ENCODE results near the gene SDK2. TPM values are rescaled to one million over a fixed set of nuclear protein-coding genes. Genes with fewer than 3 reads are reported as not detected.

Gene SDK2
- polyA plus RNA-seq, 1 donor = 44.0 TPM

DNA sequence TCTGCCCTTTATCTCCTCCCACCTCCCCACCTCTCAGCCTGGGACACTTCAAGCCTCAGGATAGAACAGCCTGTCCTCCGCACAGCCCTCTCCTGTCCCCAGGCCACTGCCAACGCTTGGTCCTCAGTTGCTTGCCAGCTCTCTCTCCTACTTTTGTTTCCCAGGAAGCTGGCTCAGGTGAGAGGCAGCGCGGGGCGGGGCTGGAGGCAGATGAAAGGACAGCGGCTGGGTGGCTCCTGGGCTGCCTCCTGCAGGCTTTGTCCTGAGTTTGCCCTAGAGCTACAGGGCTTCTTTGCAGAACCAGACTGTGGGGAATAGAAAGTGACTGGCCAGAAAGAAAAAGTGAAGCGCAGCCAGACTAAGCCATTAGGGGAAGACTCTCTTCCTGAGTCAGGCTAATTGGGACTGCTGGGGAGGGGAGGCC is 284.2 kb downstream of the SDK2 start:
- no peak for DNase-seq

DNA sequence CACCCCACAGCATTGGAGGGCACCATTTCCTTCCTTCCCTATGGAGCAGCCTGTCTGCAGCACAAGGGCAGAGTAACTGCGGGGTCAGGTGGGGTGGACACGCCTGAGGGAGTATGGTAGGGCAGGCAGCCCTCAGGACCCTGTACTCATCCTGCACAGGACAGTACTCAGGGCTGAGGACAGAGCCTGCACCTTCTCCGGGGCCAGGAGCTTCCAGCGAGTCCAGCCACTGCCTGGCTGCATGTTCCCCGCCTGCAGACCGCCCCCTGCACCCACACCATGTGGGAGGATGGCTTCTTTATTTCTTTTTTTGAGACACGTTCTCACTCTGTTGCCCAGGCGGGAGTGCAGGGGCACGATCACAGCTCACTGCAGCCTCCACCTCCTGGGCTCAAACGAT is 284.9 kb downstream of the SDK2 start:
- no peak for DNase-seq

DNA sequence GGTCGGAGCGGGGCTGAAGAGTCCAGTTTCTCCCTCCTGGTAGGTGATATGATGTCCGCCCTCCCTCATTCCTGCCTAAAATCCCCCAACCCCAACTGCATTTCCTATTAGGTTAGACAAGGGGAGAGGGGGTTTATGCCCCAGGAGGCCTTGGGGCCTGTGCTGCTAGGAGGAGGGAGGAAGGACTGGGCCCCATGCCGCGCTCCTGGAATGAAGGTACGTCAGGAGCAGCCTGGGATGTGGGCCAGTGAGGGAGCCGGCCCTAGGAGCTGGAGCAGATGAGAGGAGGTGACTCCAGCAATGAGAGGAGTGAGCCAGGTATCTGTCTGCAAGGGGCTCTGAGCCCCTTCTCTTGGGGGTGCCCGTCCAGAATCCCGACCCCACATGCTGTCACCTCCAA is 285.6 kb downstream of the SDK2 start:
- no peak for DNase-seq

DNA sequence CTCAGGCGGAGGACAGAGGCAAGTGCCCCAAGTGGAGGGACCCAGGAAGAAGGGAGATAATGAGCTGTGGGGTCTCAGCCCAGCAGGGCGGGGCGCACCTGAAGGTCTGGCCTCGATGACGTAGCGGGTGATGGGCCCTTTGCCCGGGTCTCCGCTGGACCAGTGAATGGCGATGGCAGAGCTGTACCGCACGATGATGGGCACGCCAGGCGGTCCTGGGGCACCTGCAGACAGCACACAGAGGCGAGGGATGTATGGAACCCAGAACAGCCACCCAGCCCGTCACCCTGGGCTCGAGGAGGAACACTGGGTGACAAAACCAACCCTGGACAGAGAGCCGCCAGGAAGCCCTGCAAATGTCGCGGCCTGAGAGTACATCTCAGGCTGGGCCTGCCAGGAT is 286.3 kb downstream of the SDK2 start:
- DNase-seq = no peak

DNA sequence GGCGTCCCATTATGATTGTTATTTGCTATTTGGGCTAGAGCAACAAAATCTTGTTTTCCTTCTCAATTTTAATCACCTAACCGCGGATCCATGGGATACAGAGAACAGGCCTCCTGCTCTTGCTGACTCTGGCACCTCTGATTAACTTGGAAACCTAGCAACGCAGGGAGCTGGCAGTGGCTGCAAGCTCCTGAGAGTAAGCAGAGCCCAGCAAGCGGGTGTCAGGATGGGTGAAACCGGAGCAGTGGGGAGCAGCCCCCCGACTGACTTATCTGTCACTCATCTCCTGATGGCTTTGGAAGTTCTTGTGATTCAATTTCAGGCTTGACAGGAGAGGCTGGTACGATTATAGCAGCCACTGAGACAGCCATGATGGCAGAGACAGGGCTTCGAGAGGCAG is 286.9 kb downstream of the SDK2 start:
- no peak for DNase-seq

DNA sequence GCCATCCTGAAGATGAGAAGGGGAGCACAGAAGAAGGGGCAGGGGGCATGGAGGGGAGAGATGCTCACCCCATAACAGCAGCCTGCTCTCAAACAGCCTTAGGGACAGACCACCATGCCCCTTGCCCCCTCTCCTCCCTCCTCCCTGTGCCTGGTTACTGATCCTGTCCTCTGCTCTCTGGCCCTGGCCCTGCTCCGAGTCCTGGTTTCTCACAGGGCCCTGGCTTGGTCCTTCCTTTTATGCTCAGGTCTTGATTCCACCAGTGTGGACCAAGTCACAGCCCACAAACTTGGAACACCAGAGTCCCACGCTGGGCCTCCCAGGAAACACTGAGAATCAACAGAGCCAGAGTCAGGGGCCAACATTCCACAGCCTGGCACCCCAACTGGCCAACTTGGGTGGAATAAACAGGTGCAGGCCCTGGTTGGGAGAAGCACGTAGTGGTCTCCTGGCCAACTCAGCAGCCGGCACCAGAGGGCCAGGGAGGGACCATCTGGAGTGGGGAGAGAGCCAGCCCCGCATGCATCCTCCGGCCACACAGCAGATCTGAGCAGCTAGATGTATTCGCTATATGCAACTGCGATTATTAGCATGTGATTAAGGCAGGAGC is 287.6 kb downstream of the SDK2 start:
- no peak for DNase-seq

DNA sequence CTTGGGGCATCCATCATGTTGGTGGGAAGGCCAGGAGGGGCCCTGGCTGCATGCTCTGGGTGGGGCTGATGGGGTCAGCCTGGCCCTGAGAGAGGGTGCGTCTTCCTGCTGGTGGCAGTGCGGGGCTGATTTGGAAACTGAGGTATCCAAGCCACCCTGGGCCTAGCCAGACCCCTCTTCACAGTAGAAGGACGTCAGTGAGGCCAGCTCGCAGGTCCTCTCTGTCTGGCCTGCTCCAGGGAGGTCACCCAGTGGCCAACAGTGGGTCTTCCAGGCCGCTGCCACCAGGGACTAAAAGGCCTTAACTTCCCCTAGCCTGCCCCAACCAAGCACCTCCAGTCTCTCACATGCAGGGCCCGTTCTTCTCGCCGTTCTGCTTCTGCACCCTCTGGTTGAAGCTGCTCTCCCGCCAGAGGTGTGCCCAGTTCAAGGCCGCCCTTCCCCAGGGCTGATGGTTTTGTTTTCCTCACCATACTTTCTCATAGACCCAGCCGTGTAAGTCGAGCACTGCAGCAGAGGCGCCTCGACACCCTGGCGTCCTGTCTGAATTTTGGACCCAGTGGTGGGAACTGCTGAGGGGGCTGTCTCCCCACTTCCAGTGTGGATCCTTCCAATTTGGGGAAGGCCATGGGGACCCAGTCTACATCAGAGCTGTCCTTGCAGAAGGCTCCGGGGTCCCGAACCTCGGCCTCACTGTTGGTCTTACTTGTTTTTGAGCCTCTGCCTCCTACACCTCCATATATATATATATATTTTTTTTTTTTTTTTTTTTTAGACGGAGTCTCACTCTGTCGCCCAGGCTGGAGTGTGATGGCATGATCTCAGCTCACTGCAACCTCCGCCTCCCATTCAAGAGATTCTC is 289.6 kb downstream of the SDK2 start:
- no peak for DNase-seq

DNA sequence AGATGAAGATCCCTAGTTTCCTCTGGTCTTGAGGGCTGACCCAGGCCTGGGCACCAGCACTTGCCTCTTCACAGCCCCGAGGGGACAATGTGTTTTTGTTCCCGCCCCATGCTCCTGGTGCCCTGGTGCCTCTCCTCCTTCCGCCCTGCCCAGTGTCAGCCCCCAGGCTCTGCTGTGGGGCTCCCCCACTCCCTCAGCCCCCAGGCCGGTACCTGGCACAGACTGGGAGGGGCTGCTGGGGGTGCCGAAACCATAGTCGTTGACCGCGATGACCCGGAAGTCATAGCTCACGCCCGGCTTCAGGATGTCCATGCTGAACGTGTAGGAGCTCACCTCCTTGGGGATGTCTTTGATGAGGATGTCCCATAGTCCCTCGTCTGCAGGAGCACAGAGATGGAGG is 292.0 kb downstream of the SDK2 start:
- DNase-seq = no peak

DNA sequence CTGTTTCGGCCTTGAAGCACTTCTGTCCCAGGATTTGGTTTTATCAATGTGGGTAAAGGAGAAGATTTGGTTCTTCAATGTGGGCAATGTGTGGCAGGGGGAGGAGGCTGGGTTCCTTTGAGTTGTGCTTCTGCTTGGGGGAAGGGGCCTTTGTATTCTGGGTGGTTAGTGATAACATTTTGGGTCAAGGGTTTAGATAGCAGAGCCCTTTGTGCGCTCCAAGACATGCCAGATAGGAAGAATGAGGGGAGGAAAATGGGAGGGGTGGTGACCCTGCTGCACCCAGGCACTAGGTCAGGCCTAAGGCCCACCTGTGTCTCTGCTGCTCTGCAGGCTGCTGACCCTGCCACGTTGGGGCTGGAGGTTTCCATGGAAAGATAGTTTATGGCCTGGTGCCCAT is 292.5 kb downstream of the SDK2 start:
- no peak for DNase-seq

DNA sequence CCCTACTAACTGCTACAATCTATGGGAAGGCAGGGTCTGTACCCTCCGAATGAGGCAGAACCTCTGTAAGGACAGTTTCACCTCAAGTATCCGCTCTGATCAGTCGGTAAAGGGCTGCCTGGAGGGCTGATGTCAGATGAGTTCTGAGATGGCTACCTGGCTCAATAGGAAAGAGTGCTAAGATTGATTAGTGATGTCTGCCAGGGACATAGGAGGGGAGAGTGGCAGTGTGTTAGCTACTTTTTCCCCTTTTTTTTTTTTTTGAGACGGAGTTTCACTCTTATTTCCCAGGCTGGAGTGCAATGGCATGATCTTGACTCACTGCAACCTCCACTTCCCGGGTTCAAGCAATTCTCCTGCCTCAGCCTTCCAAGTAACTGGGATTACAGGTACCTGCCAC is 293.4 kb downstream of the SDK2 start:
- no peak for DNase-seq

DNA sequence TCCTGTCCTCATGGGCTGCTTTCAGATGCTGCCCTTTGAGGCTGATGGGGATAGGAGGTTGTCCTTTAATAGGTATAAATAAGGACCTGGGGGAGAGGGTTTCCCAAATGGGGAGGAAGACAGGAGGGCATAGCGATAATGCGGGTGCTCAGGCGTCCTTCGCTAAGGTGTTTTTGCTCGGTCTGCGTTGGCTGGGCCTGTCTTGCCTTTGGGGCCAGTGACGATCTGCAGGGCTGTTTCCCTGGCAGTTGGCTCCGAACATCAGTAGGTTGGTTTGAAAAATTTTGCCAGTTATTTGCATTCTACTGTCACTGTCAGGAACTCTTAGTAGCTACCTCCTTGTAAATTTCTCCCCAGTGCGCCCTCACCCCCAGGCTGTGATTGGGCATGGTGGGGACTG is 294.6 kb downstream of the SDK2 start:
- DNase-seq = no peak

DNA sequence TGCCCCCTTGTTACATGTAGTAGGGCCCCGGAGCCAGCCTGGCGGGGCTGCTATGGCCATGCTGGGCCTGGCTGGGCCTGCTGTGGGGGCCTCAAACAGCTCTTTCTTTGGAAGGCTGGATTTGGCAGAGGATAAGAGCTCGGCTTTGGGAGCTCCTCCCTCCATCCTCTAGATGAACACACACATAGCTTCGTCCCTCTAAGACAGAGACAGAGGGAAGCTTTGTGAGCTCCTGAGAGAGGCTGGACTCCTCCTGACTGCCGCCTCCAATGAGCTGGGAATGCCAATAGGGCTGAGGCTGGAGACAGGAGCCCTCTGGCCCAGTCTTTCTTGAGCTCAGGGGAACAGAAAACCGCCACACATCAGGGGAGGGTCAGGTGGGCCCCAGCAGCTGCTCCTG is 295.1 kb downstream of the SDK2 start:
- DNase-seq = no peak

DNA sequence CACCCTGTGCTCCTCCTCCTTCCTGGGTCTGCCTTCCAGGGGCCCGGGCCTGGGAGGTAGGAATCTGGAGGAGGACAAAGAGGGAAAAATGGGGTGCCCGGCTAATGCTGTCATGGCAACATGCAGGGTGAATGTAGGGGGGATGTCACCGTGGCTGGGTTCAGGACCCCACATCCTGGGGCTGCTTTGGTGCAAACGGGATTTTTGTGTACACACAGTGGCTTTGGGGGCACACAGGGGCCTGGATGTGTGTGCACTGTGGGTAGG is 295.5 kb downstream of the SDK2 start:
- no peak for DNase-seq

DNA sequence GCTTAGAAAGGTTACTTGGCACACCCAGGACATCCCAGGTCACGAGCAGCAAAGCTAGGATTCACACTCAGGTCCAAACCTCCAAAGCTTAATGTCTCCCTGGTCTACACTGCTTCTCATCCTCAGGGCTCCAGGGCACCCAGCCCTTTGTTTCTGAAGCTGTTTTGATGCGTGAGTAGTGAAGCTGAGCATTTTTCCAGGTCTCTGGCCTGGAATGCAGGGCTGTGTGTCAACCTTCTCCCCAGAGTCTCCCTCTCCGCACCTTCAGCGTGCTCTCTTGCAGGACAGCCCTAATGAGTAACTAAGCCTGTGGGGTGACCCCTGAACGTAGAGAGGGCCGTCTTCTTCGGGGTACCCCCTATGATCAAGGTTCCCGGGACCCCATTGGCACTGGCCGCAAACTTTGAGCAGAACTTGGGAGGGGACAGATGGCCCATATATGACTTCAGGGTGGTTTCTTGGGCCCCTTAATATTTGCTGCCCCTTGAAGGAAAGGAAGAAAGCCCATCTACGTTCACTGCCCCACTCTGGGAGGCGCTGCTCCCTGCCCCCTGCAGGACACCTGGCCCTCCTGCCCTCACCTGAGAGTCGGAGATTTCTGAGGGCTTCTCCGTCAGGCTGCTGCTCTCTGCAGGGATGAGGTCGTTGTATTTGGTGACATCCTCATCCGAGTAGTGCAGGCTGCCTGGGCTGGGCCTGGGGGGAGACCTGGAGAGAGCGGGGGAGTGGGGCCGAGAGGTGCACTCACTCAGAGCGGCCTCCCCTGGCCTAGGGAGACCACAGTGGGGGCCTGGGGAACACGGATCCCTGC is 296.0 kb downstream of the SDK2 start:
- no peak for DNase-seq

DNA sequence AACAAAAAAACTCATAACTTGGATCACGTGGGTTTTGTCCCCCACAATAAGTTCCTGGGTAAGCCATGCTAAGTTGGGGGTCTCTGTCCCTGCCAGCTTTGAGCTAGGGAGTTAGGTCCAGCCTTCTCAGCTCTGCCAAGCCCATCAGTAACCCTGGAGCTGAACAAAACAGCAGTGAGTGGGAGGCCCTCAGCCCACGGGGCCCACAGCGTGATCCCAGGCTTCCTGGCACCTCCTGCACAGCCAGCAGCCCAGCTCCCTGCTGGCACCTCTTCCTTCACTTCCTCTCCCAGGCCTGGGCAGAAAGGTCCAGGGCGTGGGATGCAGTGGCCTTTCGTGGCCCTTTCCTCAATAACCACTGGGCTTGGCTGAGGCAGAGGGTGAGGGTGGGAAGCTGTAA is 296.9 kb downstream of the SDK2 start:
- no peak for DNase-seq

DNA sequence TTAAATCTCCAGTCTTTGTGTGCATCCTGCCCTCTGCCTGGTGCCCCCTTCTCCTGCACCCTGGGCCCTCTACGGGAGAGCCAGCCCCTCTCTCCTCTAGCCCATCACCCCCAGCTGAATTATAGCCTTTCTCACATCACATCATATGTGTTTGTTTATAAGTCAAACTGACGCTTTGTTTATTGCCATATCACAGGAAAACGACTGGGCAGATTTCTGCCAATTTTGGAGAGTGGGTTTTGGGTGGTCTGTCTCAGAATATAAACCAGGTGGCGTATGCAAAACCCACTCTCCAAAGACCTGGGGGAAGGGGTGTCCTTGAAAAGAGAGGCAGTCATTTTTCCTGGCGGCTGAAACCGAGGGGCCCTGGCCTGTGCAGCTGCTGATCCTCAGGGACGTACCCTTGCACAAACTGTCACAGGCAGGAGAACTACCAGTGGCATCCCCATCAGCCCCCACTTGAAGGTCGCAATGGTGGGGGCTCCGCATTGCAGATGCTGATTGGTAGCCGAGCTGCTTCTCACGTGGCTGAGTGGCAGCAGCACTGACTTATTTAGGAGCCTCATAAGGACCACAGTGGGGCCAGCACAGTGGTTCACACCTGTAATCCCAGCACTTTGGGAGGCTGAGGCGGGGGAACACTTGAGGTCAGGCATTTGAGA is 297.6 kb downstream of the SDK2 start:
- no peak for DNase-seq

DNA sequence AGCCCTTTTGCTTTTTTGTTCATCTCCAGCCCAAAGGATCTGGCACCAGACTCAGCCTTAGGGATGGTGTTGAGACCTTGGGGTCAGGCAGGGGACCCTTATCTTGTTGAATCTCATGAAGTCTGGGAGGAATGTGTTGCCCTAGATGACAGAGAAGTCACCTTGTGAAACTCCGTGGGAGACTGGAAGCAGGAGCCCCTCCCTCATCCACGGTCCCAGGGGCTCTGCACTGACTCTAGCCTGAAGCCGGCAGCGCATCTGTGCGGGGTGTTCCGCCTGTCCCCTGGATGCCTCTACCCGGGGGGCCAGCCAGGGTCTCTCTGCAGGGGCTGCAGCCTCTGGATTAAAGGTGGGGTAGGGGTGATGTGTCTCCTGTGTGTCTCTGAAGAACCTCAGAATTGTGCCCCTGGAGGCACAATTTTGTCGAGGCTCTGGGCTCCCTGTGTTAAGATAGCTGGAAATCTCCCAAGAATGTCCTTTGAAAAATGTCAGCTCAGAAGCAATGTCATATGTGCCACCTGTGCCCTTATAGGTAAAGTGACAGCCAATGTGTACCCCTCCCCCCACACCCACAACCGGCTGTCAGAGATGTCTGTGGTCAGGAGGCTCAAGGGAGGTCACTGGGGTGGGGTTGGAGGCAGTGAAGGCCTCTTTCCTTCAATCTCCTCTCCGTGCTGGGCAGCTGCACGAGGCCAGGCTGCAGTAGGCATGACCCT is 300.3 kb downstream of the SDK2 start:
- no peak for DNase-seq

DNA sequence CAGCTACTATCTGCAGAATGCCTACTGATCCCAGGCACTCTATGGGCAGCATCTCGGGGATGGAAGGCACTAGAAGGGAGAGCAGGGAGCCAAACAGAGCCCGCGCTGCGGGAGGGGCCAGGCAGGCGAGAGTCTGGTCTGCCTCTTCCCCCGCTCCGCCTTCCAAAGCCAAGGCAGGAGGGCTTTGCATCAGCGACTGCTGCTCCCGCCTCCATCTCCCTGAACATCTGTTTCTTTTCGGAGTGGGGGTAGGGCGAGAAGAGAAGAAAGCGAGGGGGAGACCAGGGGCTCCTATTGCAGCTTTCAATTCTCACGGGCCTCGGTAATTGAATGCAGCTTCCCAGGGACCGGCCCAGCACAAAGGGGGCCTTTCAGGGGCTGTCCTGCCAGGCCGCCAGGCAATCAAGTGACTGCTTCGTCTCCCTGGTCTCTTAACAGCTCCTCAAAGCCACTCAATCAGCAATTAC is 301.0 kb downstream of the SDK2 start:
- peak; percentile 83 for DNase-seq

DNA sequence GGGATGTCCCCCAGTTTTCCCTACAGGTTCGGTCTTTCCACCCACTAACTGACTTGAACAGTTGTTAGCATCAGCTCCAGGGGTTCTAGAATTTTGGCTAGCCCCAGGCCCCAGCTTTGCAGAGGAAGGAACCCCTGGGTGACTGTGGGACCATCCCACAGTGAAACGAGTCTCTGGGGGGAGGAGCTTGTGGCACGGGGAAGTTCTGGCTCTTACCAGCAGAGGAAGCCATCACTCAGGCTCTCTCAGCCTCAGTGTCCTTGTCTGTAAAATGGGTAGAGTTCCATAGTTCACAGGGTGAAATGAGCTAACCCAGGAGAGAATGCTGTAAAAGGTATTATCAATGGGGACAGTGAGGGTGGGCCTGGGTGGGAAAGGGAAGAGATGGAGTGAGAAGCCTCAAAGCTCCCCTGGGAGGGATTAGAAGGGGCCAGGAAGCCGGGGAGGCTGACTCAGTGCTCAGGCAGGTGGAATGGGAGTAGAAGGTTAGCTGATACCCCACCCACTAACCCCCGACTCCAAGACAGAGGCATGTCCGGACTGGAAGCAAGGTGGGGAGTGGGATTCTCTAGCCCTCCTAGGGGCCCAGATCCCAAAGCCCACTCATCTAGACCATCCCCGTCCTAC is 301.6 kb downstream of the SDK2 start:
- DNase-seq = no peak

DNA sequence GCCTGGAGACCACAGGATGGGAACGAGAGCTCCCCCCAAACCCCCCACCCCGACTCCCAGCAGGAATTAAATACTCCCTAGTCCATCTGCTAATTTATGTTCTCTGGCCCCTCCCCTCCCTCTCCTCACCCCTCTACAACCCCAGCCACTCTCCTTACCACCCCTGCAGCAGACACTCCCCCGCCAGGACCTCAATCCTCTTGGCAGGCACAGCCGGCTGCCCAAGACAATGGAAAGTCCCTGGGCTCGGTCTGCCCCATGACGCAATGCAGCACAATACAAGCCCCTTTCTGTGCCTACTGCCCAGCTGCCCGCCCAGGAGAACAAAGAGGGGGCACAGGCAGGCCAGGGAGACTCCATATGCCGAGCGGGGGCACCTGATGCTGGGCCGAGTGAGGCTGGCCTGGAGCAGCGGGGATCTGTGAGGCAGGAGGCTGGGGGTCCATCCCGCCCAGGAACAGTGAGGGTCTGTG is 302.2 kb downstream of the SDK2 start:
- peak; percentile 70 for DNase-seq

DNA sequence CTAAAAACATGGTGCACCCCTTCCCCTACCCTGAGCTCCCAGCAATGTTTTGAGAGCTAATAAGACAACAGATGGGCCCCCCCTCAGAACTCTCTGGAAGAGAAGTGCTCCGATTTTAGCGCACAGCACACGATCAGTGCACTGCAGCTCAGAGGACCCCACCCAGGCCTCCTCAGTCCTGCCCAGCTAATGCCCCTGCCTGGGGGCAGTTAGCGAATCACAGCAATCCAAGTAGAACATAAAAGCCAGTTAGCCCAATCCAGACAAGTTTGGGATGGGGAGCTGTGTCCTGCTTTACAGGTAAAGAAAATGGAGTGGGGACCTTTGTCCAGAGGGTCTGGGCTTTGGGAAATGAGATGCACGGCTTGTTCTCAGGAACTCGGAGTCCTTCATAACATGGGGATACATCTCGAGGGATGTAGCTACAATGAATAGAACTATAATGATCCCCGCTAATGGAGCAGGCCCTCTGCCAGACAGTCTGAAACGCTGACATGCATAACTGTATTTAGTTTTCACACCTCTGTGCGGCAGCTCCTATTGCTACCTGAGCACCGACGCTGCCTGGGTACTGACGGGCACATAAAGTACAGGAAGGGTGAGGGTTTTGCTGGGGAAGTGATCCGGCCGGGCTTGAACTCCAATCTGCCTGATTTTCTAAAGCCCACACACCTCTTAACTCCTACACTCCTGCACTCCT is 302.7 kb downstream of the SDK2 start:
- no peak for DNase-seq
